Chondrocyte (in vitro differentiated cells): Measurements from ENCODE around the gene SLC17A7. TPM values are rescaled to one million over a fixed set of nuclear protein-coding genes. Genes with fewer than 3 reads are reported as not detected.
"Not testable (repeated sequence)": the region's sequence is repeated elsewhere in the genome, so short reads cannot be mapped to it uniquely, and the experiment has no call there.

Source experiments
- DNase-seq: peaks from one replicate; pipeline ENCODE4 v3.0.0; 2021; ENCODE audit warnings: mixed read lengths, low spot score
- H3K27ac Mint-ChIP-seq: one replicate; pipeline ENCODE4 v1.8.0; 2021; ENCODE audit warnings: mild to moderate bottlenecking, moderate library complexity, mixed read lengths; ENCODE audit not compliant: unreplicated experiment
- H3K27me3 Mint-ChIP-seq: 2 replicates; pipeline ENCODE4 v1.8.0; 2021; ENCODE audit warnings: low read depth, mixed read lengths
- H3K36me3 Mint-ChIP-seq: 2 replicates; pipeline ENCODE4 v1.8.0; 2021; ENCODE audit warnings: low read depth, mixed read lengths
- H3K4me1 Mint-ChIP-seq: 2 replicates; pipeline ENCODE4 v1.8.0; 2021; ENCODE audit warnings: low read depth, mild to moderate bottlenecking, mixed read lengths
- H3K4me3 Mint-ChIP-seq: one replicate; pipeline ENCODE4 v1.8.0; 2021; ENCODE audit warnings: mild to moderate bottlenecking, moderate library complexity, mixed read lengths; ENCODE audit not compliant: unreplicated experiment
- H3K9me3 Mint-ChIP-seq: 2 replicates; pipeline ENCODE4 v1.8.0; 2021; ENCODE audit warnings: low read depth, mixed read lengths
- CTCF ChIP-seq: fragments of 200-600 bp; sonication (generic); IDR thresholded peaks from 2 replicates; pipeline ENCODE4 v1.5.0; 2021; ENCODE audit warnings: antibody characterized with exemption, mild to moderate bottlenecking, moderate library complexity
- total RNA-seq: library from RNA; stranded (reverse); gene quantifications from 3 replicates; pipeline ENCODE4 v1.2.1, GENCODE V29; 2021

SLC17A7 gene
- total RNA-seq, 1 donor from 2014 or later, result 0.47 TPM

- Mint-ChIP-seq H3K27ac (peak overlapping the region; percentile 12), H3K36me3 (no peaks in the 10 kb centered on the region), H3K4me1 (peaks cover 9% of the 10 kb centered on the region), H3K9me3 (no peaks in the 10 kb centered on the region), H3K4me3 (peak overlapping the region; percentile 70), H3K27me3 (peaks cover 2% of the 10 kb centered on the region)
- no peak for DNase-seq
- no peak for TF ChIP-seq CTCF
These were observed 33.2 kb upstream of the SLC17A7 start for GRCh38 chr19:49474542-49474924.

- peak within 1 kb of the TSS; percentile 57 for H3K27ac Mint-ChIP-seq
These were observed 32.7 kb upstream of the SLC17A7 start, which contains the start of gene FLT3LG for GRCh38 chr19:49473868-49474541. Gene FLT3LG, plus strand, starts transcription at chr19:49474215. Its CDS starts 425 bp downstream, at chr19:49474640.

DNA sequence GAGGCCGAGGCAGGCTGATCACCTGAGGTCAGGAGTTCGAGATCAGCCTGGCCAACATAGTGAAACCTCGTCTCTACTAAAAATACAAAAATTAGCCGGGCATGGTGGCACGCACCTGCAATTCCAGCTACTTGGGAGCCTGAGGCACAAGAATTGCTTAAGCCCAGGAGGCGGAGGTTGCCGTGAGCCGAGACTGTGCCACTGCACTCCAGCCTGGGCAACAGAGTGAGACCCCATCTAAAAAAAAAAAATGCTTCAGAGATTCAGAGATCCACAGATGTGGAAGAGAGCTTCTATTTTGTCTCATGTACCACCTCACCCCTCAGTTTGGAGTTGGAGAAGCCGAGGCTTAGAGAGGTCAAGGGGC, 32.2 kb upstream of the SLC17A7 start:
- not testable (repeated sequence) for H3K36me3 Mint-ChIP-seq, H3K9me3 Mint-ChIP-seq, H3K27ac Mint-ChIP-seq, H3K27me3 Mint-ChIP-seq, DNase-seq
- peaks cover 13% of the 10 kb centered on the region for H3K4me1 Mint-ChIP-seq
- H3K4me3 Mint-ChIP-seq, result peak overlapping the region; percentile 70

More at GRCh38 chr19:49473868-49474541, 32.7 kb upstream of the SLC17A7 start, which contains the start of gene FLT3LG:
- peak; percentile 99 for TF ChIP-seq CTCF
- H3K36me3 Mint-ChIP-seq, result peaks cover 2% of the 10 kb centered on the region
- H3K27me3 Mint-ChIP-seq, result peaks cover 2% of the 10 kb centered on the region
- H3K4me1 Mint-ChIP-seq, result peaks cover 11% of the 10 kb centered on the region
- H3K4me3 Mint-ChIP-seq, result peak within 1 kb of the TSS; percentile 70
- DNase-seq, result no peak
- H3K9me3 Mint-ChIP-seq, result no peaks in the 10 kb centered on the region

DNA sequence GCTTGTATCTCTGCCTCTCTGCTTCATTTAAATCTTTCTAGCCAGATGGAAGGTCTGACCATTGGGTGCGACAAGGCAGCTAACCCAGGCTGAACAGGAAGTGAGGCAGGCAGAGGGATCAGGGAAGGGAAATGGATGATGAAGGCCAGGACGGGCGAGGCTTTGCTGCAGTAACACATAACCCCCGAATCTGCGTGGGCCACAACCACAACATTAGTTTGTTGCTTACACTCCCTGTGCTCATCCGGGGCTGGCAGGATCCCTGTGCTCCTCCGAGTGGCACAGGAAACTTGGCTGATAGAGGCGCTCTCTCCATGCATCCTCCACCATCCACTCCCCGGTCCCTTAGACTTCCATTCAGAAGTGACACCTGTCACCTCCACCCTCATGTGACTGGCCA, 31.6 kb upstream of the SLC17A7 start:
- Mint-ChIP-seq H3K4me3 (no peak overlapping the region), H3K36me3 (peaks cover 5% of the 10 kb centered on the region), H3K9me3 (no peaks in the 10 kb centered on the region), H3K27me3 (peaks cover 2% of the 10 kb centered on the region), H3K4me1 (peaks cover 13% of the 10 kb centered on the region), H3K27ac (no peak overlapping the region)
- DNase-seq, result no peak
- TF ChIP-seq CTCF, result no peak

DNA sequence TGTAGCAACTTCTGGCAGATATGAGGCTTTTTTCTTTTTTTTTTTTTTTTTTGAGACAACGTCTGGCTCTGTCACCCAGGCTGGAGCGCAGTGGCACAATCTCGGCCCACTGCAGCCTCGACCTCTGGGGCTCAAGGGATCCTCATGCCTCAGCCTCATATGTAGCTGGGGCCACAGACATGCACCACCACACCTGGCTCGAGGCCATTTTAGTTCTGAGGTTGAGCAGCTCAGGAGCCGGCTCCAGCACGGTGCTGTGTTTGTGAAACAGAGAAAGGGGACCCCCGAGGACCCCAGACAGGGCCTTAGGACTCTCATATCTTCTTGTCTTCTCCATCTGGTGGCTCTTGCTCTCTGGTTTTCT, 29.3 kb upstream of the SLC17A7 start:
- no peak for DNase-seq
- no peak overlapping the region for H3K4me3 Mint-ChIP-seq
- no peaks in the 10 kb centered on the region for H3K9me3 Mint-ChIP-seq
- peaks cover 9% of the 10 kb centered on the region for H3K4me1 Mint-ChIP-seq
- peaks cover 2% of the 10 kb centered on the region for H3K27me3 Mint-ChIP-seq
- peaks cover 5% of the 10 kb centered on the region for H3K36me3 Mint-ChIP-seq
- TF ChIP-seq CTCF, result no peak
- no peak overlapping the region for H3K27ac Mint-ChIP-seq
